ENCODE data around the gene NHLH1. TPM values are rescaled to one million over a fixed set of nuclear protein-coding genes. Genes with fewer than 3 reads are reported as not detected.

NHLH1 gene
- total and polyA plus RNA-seq, 10 of the 15 experiments (the other 5 are each of a cell fraction or from before 2014, with no cell fraction given) = 0.22 to 0.98 (median 0.43) TPM; not detected in 1

GRCh38 chr1:160344241-160344640 is 22.6 kb upstream of the NHLH1 start:
- FAIRE-seq = no peak
- WGBS (ENCODE audit: insufficient coverage, insufficient replicate concordance, low lambda C conversion rate, missing lambda C conversion rate) = 67% methylated on average over 3 of the region's 3 CpGs
- POLR2A ChIA-PET = interaction anchor here (1.0 to 4.8 kb wide), 3 partner anchors 10 to 282 kb away, joined by 3 to 25 read pairs (median 5); no protein-coding TSS in a partner anchor
- Histone ChIP-seq H3K4me3 (peak overlapping the region; percentile 96), H3K27ac (ENCODE audit: control insufficient read depth, insufficient read depth) (peak overlapping the region; percentile 97), H3K9ac (ENCODE audit: control insufficient read depth, insufficient read depth, low read length) (peak overlapping the region; percentile 92), H3K4me2 (ENCODE audit: control insufficient read depth, insufficient read depth) (peak overlapping the region; percentile 80), H3K79me2 (ENCODE audit: control insufficient read depth, insufficient read depth, low read length) (peaks cover 80% of the 10 kb centered on the region), H3K36me3 (ENCODE audit: control insufficient read depth in 2 of 2, insufficient read depth in 2 of 2, low read length in 1 of 2) (peaks cover 1 to 15% of the 10 kb centered on the region in 2 experiments; a peak in 3 of 4 replicates), H3K27me3 (replicated peaks in 1 of 2; ENCODE audit: control insufficient read depth in 2 of 2, insufficient read depth in 2 of 2, low read length in 1 of 2) (no peaks in the 10 kb centered on the region), H4K20me1 (ENCODE audit: control insufficient read depth, insufficient read depth) (no peaks in the 10 kb centered on the region), H3K4me1 (ENCODE audit: control insufficient read depth, insufficient read depth, low read length) (peaks cover 23% of the 10 kb centered on the region), H2AFZ (ENCODE audit: control insufficient read depth, low read depth, low read length) (no peak overlapping the region), H3K9me3 (replicated peaks; ENCODE audit: control insufficient read depth, insufficient read depth, low read length) (no peaks in the 10 kb centered on the region)
- RAD21 ChIA-PET (ENCODE audit: unreplicated experiment) = interaction anchor here (0.7 to 1.4 kb wide), 2 partner anchors 84 to 246 kb away, joined by 3 to 4 read pairs; partner anchors contain the start of gene IGSF8
- in situ Hi-C loops (cut with MboI) (loop anchor here (25.0 kb wide), 1 partner anchor 1307 kb away; no protein-coding TSS in a partner anchor), intact Hi-C loops (cut with micrococcal nuclease; ENCODE audit: unreplicated experiment) (loop anchor here (5.0 kb wide), 1 partner anchor 263 kb away; no protein-coding TSS in a partner anchor)
- BruUV-seq (replicated peaks) = TSS peak; percentile 76
- DNase-seq (ENCODE audit: low read depth, low spot score) = no peak
- SMC1A ChIA-PET (ENCODE audit: uncharacterized antibody, unreplicated experiment) = interaction anchor here (0.9 to 1.7 kb wide), 3 partner anchors 11 to 140 kb away, joined by 3 to 5 read pairs (median 4); partner anchors contain the start of gene DCAF8
- TF ChIP-seq CTCF (IDR thresholded peaks at IDR 0.05 in 2 of 3, conservative IDR thresholded peaks at IDR 0.05 in 1 of 3; ENCODE audit: control insufficient read depth in 2 of 3, extremely low read depth in 1 of 3, insufficient read depth in 1 of 3, low read depth in 3 of 3, low read length in 3 of 3) (no peak), SUZ12 (IDR thresholded peaks at IDR 0.05; ENCODE audit: unreplicated experiment) (no peak), NKRF (conservative IDR thresholded peaks at IDR 0.05) (no peak), NFYA (IDR thresholded peaks at IDR 0.05; ENCODE audit: borderline replicate concordance, low read depth, low read length) (no peak), CREB1 (IDR thresholded peaks at IDR 0.05; ENCODE audit: low read depth) (no peak), SMAD5 (IDR thresholded peaks at IDR 0.05; ENCODE audit: low read depth) (no peak), SREBF2 (IDR thresholded peaks at IDR 0.05; ENCODE audit: low read length) (no peak), MTA3 (IDR thresholded peaks at IDR 0.05; ENCODE audit: borderline replicate concordance, low read length) (no peak), ASH2L (IDR thresholded peaks at IDR 0.05; ENCODE audit: borderline replicate concordance, low read depth) (no peak), HDGF (IDR thresholded peaks at IDR 0.05) (no peak), FOXK2 (IDR thresholded peaks at IDR 0.05) (no peak), ZBTB40 (IDR thresholded peaks at IDR 0.05; ENCODE audit: borderline replicate concordance) (no peak), SREBF1 (IDR thresholded peaks at IDR 0.05; ENCODE audit: low read length) (no peak), ESRRA (IDR thresholded peaks at IDR 0.05; ENCODE audit: low read length) (no peak), CBFB (IDR thresholded peaks at IDR 0.05; ENCODE audit: low read depth) (no peak)
- CTCF ChIA-PET = interaction anchor here (0.9 to 2.9 kb wide), 7 partner anchors 32 to 151 kb away, joined by 3 to 11 read pairs (median 4); partner anchors contain the start of gene DCAF8
- ATAC-seq = no peak
